D721Med (cell line): ENCODE data around the gene CACNA2D1.

ENCODE experiments used
- DNase-seq: peaks from one replicate; pipeline ENCODE4 v3.0.0; 2011; ENCODE audit warnings: low spot score; ENCODE audit not compliant: insufficient read length
- FAIRE-seq: peaks from 2 replicates; lab custom pipeline; 2011; peaks lifted over from hg19 to GRCh38; lab: Jason Lieb, UNC
- TF ChIP-seq, protein P1 (sequence below): IDR thresholded peaks from 2 replicates; pipeline ENCODE4 v1.5.1; 2012; ENCODE audit warnings: mild to moderate bottlenecking, control low read depth; ENCODE audit not compliant: insufficient read depth; ENCODE audit errors: missing control alignments

The CACNA2D1 gene

DNA sequence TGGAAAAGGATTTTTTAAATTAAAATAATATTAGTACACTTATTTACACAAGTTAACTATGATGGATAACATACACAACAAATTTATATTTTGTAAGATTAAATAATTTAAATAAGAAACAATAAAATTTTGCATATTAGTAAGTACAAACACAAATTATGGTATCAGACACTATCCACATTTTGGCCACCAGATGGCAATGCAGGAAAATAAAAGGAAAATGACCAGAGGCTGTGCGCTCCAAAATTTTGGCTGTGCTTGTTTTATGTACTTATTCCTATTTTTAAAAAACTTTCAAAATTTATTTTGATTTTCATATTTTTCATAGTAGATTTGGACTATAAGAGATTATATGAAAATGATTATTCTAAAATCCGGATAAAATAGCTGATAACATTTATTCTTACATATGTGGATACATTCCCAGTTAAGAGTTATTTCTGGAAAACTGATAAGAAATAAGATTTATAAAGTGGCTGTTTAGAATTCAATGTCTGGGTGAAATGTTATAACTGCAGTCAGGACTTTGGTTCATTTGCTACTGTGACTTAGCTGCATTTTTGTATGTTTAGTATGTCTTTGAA lies 399.0 kb downstream of the CACNA2D1 start:
- FAIRE-seq (no peak), DNase-seq (no peak)
- TF ChIP-seq, protein P1, sequence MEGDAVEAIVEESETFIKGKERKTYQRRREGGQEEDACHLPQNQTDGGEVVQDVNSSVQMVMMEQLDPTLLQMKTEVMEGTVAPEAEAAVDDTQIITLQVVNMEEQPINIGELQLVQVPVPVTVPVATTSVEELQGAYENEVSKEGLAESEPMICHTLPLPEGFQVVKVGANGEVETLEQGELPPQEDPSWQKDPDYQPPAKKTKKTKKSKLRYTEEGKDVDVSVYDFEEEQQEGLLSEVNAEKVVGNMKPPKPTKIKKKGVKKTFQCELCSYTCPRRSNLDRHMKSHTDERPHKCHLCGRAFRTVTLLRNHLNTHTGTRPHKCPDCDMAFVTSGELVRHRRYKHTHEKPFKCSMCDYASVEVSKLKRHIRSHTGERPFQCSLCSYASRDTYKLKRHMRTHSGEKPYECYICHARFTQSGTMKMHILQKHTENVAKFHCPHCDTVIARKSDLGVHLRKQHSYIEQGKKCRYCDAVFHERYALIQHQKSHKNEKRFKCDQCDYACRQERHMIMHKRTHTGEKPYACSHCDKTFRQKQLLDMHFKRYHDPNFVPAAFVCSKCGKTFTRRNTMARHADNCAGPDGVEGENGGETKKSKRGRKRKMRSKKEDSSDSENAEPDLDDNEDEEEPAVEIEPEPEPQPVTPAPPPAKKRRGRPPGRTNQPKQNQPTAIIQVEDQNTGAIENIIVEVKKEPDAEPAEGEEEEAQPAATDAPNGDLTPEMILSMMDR, result peak; percentile 78

DNA sequence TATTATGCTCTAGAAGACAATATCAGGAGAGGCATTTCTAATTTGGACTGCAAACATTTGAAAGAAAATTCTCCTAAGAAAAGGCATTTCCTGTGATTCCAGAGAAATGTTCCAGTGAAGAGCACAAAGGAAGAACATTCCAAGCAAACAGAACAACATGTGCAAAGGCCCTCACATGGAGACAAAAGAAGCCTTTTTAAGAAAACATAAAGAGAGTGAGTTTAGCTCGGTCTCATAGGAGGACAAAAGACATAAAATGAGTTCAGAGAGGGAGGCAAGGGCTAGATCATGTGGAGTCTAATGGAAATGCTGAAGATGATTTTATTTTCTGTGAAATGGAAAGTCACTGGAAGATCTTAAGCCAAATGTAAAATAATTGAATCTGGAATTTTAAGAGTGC lies 404.0 kb downstream of the CACNA2D1 start:
- FAIRE-seq (no peak), DNase-seq (no peak)
- TF ChIP-seq, protein P1, result no peak

DNA sequence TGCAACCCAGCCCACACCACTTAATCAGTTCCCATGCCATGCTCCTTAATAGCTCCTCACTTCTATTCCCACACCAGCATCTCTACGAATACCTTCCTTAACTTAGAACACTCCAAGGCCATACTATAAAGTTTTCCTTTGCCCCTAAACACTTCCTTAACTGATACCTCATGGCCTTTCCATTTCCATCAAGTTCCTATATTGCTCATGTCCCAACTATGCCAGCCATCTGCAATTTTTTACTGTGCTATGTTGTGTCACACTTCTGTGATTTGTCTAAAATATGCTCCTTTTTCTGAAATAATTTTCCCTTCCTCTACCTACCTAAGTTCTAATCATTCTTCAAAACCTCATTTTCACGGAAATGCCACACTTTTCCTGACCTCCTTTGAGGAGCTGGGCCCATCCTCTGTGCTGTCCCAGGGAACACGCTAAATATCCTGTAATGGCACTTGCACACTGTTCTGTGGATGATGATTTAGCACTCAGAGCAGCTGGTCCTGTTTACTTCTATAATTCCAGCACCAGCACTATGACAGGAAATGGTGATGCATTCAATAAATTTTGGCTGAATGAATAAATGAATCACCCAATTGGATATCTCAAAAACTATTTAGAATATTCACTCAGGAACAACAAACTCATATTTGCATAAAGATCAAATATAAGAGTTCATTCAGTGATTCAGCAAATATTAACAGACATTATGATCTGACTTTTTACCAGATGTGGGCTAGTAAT lies 407.3 kb downstream of the CACNA2D1 start:
- FAIRE-seq, result no peak
- TF ChIP-seq, protein P1, result no peak
- DNase-seq, result no peak

DNA sequence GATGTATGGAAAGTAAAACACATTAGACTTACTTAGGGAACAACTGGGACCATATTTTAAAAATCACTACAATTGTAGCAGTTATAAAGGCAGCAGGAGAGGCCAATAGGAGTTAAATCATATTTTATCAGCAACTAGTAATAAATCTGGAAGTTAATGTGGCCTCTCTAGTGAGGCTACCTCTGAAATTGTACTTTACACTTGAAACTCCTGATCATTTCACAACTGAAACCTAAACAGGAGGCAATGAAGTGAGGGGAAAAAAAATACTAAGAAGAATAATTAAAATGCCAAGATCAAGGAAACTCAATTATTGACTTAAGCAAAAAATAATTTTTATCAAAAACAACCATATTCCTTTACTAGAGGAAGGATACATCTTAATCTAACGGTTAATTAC lies 408.1 kb downstream of the CACNA2D1 start:
- TF ChIP-seq, protein P1, result no peak
- FAIRE-seq, result no peak
- DNase-seq, result no peak

DNA sequence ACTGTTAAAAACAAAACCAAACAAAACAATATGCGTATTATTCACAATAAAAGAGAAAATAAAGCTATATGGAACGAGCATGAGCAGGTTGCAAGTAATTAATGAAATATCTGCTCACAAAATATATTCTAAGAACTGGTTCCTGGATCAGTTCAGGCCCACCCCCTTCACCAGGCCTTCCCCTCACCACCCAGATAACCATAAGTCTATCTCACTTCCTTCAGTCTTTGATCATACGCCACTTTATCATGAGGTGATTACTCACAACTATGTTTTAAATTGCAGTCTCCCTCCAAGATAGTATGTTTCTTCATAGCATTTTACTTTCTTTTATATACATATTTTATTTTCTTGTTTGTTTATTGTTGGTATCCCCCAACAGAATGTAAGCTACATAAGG lies 410.7 kb downstream of the CACNA2D1 start:
- TF ChIP-seq, protein P1, result no peak
- DNase-seq (no peak), FAIRE-seq (no peak)

DNA sequence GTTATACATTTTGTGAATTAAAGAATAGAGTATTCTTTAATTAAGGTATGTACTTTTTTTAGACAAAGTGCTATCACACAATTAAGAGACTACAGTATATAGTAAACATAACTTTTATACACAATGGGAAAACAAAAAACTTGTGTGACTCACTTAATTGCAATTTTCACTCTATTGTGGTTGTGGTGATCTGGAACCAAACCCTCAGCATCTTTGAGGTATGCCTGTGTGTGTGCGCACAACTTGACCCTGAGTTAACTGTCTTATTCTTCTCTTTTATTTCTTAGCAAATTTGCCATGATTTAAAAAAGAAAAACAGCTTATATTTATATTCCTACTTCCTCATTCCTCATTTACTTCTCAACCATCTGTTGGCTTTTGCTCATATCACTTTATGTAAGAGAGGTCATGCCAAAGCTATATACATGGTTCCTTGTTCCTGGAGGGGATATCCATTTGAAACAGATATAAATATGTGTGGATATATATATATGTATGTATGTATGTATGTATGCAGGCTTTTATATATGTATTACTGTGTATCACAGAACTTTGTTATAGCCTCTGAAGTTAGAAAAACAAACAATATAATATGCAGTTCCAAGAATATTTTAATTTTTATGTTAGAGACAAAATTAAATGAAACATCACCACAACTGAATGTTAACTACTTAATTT lies 414.2 kb downstream of the CACNA2D1 start:
- no peak for DNase-seq
- FAIRE-seq, result no peak
- TF ChIP-seq, protein P1, result no peak
